DND-41 (cell line): ENCODE data around the gene ARPC4.

ENCODE experiments used
- EZH2 ChIP-seq: IDR thresholded peaks from 3 replicates; pipeline ENCODE4 v1.6.1; 2012; ENCODE audit warnings: borderline replicate concordance, low read depth, mild to moderate bottlenecking, moderate library complexity, low read length, inconsistent platforms; ENCODE audit not compliant: severe bottlenecking
- TF ChIP-seq, protein P1 (sequence below): IDR thresholded peaks from 2 replicates; pipeline ENCODE4 v1.5.1; 2012; ENCODE audit warnings: borderline replicate concordance, low read length, moderate library complexity, mild to moderate bottlenecking; ENCODE audit not compliant: poor library complexity, severe bottlenecking; ENCODE audit errors: extremely low read depth

DNA sequence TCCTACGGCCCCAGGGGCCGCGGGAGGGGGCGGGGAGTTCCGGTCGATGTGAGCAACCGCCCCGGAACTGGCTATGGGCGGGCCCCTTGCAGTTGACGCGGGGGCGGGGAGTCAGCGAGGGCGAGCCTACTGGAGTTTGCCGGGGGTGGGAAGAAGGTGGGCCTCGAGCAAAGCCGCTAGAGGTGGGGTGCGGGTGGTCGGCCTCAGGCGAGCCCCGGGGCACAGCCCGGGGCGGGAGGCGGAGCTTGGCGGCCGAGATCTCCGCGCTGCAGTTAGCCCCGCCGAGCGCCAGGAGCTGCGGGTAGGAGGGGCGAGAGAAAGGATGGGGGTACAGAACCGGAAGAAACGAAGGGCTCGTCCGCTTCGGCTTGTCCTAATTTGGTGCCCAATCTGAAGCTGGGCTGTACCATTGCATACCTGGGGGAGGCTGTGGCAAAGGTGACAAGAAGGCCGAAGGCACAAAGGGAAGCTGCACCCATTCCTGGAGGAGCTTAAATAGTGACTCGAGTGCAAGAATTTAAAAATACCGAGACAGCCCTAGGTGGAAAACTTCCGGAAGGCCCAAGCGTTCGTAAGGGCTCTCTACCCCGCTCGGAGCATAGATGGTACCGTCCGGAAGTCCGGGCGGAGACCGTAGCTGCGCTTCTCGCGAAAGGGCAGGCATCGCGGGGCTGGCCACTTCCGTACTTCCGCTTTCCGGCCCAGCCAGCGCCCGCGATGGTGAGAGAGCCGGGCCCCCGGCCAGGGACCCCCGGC lies at the start of gene ARPC4, which contains the start of gene TADA3:
- TF ChIP-seq, protein P1, sequence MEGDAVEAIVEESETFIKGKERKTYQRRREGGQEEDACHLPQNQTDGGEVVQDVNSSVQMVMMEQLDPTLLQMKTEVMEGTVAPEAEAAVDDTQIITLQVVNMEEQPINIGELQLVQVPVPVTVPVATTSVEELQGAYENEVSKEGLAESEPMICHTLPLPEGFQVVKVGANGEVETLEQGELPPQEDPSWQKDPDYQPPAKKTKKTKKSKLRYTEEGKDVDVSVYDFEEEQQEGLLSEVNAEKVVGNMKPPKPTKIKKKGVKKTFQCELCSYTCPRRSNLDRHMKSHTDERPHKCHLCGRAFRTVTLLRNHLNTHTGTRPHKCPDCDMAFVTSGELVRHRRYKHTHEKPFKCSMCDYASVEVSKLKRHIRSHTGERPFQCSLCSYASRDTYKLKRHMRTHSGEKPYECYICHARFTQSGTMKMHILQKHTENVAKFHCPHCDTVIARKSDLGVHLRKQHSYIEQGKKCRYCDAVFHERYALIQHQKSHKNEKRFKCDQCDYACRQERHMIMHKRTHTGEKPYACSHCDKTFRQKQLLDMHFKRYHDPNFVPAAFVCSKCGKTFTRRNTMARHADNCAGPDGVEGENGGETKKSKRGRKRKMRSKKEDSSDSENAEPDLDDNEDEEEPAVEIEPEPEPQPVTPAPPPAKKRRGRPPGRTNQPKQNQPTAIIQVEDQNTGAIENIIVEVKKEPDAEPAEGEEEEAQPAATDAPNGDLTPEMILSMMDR: no peak
- TF ChIP-seq EZH2: no peak
